Right kidney (tissue), 1 donor: ENCODE measurements around the gene PRDM8.
A peak's percentile ranks its signal among the peaks of the same experiment; 100 is the strongest.

Experiments
- DNase-seq: peaks from one replicate; pipeline ENCODE4 v3.0.0-alpha.2; 2016

The PRDM8 gene

DNA sequence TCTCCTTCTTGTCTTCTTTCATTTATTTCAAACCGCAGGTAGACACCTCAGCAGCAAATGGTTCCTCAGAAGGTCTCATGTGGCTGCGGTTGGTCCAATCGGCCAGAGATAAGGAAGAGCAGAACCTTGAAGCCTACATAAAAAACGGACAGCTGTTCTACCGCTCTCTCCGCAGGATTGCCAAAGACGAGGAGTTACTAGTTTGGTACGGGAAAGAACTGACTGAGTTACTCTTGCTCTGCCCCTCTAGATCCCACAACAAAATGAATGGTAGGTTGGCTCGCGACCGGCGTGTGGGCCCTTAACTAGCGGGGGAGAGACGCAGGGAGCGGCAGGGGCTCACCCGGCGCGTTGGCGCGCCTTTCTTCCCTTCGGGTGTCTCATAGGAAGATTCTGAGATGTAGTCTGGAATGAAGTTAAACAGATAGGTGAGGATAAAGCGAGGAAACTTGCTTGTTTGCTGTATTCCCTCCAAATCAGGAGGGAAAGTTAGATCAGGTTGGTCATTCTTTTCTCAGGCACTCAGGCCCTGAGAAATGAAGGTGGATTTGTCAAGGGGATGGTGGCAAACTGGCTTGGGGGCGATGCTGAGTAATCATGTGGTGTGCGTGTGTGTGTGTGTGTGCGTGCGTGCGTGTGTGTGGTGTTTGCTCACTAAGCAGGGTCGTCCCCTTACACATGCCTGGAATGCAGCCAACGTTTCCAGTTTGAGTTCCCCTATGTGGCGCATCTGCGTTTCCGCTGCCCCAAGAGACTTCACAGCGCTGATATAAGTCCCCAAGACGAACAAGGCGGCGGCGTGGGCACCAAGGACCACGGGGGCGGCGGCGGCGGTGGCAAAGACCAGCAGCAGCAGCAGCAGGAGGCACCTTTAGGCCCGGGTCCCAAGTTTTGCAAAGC lies 4.2 kb downstream of the PRDM8 start:
- peak; percentile 67 for DNase-seq

GRCh38 chr4:80202190-80202711 lies 4.9 kb downstream of the PRDM8 start:
- DNase-seq: peak; percentile 91

DNA sequence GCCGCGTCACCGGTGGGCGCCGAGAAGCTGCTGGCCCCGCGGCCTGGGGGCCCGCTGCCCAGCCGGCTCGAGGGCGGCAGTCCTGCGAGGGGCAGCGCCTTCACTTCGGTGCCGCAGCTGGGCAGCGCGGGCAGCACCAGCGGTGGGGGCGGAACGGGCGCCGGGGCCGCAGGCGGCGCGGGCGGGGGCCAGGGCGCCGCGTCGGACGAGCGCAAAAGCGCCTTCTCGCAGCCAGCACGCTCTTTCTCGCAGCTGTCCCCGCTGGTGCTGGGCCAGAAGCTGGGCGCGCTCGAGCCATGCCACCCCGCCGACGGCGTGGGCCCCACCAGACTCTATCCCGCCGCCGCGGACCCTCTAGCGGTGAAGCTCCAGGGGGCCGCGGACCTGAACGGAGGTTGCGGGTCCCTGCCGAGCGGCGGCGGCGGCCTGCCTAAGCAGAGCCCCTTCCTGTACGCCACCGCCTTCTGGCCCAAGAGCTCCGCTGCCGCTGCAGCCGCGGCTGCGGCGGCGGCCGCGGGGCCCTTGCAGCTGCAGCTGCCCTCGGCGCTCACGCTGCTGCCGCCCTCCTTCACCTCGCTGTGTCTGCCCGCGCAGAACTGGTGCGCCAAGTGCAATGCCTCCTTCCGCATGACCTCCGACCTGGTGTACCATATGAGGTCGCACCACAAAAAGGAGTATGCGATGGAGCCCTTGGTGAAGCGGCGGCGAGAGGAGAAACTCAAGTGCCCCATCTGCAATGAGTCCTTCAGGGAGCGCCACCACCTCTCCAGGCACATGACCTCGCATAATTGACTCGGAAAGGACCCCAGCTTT lies 5.6 kb downstream of the PRDM8 start:
- peak; percentile 85 for DNase-seq

- DNase-seq: no peak
Measured at GRCh38 chr4:80204433-80205011, 7.2 kb downstream of the PRDM8 start.

- no peak for DNase-seq
Measured at GRCh38 chr4:80206111-80206510, 8.8 kb downstream of the PRDM8 start.

- DNase-seq: no peak
Measured at GRCh38 chr4:80206521-80207171, 9.3 kb downstream of the PRDM8 start.

GRCh38 chr4:80207172-80207583 lies 9.9 kb downstream of the PRDM8 start:
- DNase-seq: no peak

- DNase-seq: no peak
Measured at GRCh38 chr4:80207664-80208063, 10.4 kb downstream of the PRDM8 start.

- DNase-seq: no peak
Measured at GRCh38 chr4:80208610-80209339, 11.5 kb downstream of the PRDM8 start.

DNA sequence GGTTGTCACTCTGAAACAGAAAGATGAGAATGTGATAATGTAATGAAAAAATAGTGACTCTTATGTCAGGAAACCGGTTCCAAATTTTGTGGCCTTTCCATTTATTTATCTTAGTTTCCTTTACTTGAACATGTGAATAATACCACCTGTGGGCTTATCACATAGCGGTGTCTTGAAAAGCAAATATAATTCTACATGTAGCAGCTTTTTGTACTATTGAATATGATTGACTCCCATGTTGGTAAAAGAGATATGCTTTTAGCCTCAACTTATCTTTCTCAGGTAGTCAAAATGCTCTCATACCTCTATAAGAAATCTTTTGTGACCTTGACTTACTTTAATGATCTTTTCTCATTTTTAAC lies 12.0 kb downstream of the PRDM8 start:
- DNase-seq: no peak

DNA sequence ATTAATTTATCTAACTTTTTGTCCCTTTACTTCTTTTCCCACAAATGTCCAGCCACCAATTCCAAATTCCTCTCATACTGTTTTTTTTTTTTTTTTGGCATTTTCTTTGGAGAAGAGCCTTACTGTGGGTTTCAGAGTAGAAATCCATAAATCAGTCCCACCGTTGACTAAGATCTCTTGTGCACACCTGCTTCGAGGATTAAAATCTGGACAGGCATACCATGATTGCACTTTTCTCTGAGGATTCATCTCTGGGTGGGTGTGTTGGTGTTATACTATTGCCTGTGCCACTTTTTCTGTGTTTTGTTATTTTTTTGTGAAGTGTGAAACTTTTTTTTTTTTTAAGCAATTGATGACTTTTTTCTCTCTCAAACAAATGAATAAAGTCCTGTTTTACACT lies 13.2 kb downstream of the PRDM8 start:
- no peak for DNase-seq

DNA sequence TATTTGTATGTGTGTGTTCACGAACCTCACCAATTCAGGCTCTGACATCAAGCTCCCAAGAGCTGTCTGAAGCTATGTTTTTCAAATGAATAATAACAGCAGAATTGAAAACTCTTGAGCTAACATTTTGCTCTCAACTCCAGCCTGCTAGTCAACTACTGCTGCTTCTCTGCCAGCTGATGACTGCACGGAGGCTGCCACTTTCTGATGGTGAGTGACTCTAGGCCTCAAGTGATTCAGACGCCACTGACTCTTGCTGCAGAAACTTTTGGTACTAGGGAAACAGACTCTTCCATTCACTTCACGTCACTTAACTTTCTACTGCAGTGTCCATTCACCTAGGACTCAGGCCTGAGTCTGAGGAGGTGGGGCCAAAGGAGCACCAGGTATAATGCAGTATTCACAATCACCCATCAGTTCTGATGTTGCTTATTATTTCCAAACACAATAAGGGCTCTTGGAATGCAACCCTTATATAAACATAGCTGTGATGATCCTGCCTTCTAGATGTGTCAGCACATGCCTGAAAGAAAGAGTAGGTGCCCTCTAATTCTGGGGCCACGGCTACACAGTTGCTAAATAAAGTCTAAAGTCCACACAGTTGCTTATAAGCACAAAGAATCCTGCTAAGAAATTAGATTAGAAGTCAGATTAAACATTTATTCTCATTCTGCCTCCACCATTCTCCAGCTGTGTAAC lies 16.0 kb downstream of the PRDM8 start:
- DNase-seq: no peak

DNA sequence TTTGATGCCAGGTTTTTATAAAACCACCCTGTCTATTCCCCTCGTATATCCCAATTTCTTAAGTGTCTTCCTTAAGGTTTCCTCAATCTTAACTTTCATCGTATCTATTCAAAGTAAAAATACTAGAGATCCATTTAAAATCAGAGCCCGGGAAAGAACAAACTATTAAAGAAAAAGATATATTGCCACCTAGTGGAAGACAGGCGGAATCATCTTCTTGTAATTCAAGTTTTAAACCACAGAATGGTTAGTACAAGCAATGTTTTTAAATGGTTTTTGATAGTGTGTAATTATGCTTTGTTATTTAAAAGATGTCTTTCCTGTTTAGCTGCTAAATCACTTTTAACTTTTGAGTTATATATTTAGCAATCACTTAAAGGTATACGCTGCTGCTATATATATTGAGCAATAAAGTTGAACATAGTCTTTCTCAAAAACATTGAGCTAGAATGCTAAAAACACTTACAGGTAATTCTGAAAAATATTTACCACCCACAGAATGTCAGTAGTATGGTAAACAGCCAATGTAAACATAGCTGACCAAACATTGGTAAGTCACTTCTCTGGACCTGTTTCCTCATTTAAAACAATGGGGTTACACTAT lies 18.2 kb downstream of the PRDM8 start:
- DNase-seq: no peak

- DNase-seq: no peak
Measured at GRCh38 chr4:80216100-80216761, 18.9 kb downstream of the PRDM8 start.

GRCh38 chr4:80219301-80220025 lies 22.2 kb downstream of the PRDM8 start:
- DNase-seq: no peak

DNA sequence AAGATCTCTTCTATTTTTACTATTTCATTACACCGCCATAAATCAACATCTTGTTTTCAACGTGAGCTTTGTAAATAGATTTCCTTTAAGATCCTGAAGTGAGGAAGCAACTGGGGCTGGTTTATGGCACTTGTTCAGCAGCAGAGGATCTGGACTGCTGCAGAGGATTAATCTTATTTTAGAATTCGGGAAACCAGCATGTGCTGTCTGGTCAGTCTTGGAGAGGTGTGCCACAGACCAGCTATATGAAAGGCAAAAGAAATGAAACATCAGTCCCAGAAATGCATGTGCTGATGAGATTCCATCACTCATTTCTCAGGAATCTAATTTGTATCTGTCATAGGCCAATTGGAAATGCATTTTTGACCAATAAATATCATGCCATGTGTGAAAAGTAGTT lies 23.4 kb downstream of the PRDM8 start:
- no peak for DNase-seq

GRCh38 chr4:80221161-80221560 lies 23.9 kb downstream of the PRDM8 start:
- DNase-seq: no peak

- no peak for DNase-seq
Measured at GRCh38 chr4:80225595-80225994, 28.3 kb downstream of the PRDM8 start.

DNA sequence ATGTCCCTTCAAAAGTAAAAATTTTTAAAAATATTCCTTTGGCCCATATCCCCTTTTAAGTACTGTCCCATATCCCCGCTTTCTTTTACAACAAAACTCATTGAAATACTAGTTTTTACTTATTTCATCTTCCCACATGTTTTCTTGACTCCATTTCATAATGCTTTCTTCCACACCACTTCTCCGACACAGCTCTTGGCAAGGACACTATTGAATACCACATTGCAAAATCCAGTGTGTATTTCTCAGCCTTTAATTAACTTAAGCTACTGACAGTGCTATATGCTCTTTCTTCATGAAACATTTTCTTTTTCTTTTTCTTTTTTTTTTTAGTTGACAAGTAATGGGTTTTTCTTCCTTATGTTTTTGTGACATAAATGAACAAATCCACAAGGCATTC lies 28.8 kb downstream of the PRDM8 start:
- DNase-seq: no peak
